ENCODE data around the gene SLC6A18.

SLC6A18 gene

GRCh38 chr5:1204693-1205242 is 20.4 kb upstream of the SLC6A18 start:
- DNase-seq (ENCODE audit: low spot score), result no peak
- TF ChIP-seq, protein P1, sequence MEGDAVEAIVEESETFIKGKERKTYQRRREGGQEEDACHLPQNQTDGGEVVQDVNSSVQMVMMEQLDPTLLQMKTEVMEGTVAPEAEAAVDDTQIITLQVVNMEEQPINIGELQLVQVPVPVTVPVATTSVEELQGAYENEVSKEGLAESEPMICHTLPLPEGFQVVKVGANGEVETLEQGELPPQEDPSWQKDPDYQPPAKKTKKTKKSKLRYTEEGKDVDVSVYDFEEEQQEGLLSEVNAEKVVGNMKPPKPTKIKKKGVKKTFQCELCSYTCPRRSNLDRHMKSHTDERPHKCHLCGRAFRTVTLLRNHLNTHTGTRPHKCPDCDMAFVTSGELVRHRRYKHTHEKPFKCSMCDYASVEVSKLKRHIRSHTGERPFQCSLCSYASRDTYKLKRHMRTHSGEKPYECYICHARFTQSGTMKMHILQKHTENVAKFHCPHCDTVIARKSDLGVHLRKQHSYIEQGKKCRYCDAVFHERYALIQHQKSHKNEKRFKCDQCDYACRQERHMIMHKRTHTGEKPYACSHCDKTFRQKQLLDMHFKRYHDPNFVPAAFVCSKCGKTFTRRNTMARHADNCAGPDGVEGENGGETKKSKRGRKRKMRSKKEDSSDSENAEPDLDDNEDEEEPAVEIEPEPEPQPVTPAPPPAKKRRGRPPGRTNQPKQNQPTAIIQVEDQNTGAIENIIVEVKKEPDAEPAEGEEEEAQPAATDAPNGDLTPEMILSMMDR (IDR thresholded peaks at IDR 0.05; ENCODE audit: extremely low read depth, missing control alignments), result no peak

DNA sequence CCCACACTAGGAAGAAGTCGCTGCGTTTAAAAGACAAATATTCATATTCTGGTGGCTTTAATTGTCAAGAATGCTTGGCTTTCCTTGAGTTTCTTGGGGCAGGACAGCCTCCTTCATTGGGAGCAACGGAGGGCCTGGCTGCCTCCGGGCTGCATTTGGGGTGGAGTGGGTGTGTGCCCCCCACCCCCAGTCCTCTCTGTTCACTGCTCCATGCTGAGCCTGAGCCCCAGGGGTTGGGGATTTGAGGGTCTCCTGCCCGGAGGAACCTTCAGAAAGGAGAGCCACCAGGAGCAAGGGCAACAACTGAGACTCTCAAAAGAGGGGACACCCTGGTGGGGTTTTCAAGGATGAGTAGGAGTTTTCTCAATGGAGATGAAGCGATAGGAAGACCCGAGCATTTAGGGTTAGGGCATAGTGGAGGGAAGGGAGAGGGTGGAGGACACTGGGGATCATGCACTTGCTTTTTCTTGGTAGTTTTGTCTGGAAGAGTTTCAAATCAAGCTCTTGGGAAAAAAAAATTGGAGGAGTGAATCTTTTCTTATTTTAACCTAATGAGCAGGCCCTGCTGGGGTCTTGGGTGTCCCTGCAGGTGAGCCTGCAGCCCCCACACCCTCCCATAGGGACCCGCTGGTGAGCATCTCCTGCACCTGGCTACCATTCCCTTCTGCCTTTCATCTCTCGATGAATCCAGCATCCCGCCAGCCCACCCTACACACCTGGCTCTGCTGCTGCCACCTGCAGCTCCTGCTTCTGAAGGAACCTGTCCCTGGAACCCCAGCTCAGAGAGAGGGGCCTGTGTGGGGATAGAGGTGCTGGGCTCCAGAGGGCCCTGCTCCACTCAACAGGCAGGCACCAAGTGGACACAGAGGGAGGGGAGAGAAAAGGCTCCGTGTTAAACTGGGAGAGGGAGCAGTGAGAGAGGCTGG is 19.7 kb upstream of the SLC6A18 start:
- TF ChIP-seq, protein P1 (IDR thresholded peaks at IDR 0.05; ENCODE audit: extremely low read depth, missing control alignments), result no peak
- DNase-seq (ENCODE audit: low spot score), result no peak

DNA sequence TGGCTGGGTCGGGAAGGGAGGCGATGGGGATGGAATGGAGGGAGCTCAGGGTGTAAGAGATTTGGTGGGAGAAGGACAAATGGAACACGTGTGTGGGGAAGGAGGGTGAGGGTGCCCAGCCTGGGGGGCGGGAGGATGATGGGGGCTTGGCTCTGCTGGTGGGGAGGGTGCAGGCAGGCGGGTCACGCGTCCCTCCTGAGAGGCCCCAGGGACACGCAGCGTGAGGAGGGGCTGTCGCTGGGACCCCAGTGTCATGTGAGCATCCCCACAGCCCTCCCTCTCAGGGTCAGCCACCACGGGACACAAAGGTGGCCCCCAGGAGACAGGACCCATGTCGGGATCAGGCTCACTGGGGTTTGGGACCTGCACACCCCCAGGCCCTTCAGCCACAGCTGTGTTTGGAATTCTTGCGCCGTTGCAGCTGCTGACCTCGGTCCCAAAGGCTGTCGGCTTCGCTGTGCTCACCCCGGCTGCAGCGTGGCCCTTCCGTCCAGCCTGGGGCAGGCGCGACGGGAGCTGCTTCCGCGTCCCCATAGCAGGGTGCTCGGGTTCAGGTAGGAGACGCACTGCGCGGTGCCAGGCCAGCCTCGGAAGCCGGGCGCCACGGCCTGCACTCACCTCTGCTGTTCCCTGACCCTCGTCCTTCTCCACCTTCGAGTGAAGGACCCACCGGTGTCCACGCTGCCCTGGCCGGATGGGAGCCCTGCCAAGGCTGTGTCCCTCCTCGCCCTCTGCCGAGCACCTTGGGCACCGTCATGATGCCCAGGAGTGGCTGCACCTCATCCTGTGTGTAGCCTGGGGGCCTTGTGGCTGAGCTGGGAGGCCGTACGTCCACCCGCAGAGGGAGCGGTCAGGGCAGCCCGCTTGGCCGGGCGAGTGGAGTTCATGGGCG is 18.4 kb upstream of the SLC6A18 start:
- TF ChIP-seq, protein P1 (IDR thresholded peaks at IDR 0.05; ENCODE audit: extremely low read depth, missing control alignments), result no peak
- DNase-seq (ENCODE audit: low spot score), result no peak

DNA sequence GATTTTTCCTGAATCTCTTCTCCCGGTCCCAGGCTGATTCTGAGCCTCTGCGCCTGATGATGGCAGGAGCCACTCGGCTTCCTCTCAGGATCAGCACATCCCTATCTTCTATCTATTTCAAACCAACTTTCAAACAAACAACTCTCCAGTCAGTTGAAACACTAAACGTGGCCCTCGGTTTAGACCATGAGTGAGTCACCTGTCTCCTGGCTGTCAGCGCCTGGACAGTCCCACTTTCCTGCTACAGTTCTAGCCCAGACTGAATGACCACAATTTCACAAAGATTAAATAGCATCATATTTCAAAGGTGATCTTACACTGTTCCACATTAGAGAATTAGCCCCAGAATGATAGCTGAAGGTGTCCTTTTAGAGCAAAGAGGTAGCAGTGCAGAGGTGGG is 17.6 kb upstream of the SLC6A18 start:
- DNase-seq (ENCODE audit: low spot score), result no peak
- TF ChIP-seq, protein P1 (IDR thresholded peaks at IDR 0.05; ENCODE audit: extremely low read depth, missing control alignments), result no peak

GRCh38 chr5:1208221-1208742 is 16.9 kb upstream of the SLC6A18 start:
- no peak for DNase-seq (ENCODE audit: low spot score)
- TF ChIP-seq, protein P1 (IDR thresholded peaks at IDR 0.05; ENCODE audit: extremely low read depth, missing control alignments), result no peak

DNA sequence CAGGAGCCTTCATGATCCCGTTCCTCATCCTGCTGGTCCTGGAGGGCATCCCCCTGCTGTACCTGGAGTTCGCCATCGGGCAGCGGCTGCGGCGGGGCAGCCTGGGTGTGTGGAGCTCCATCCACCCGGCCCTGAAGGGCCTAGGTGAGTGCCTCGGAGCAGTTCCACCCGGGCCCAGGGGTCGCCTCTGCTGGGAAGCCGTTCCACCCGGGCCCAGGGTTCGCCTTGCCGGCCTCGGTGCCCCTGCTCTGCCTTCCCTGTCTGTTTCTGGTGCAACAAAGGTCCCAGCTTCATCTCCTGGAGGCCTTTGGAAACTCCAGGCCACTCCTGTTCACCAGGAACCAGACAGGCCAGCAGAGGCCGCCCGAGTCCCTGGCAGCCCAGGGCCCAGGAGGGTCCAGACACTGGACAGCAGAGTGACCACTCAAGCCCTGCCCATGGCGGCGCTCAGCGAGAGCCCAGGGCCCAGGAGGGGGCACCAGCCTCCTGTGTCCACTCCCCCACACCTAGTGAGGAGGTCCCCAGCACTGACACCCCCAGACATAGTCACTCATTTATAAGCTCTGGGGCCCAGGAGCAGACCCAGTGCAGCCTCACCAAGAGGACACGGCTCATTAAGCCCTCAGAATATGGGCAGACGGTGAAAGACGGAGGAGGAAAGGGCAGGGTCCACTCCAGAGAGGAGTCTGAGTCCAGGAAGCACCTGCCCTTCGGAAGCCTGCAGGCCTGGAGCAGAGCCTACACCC is 16.3 kb upstream of the SLC6A18 start:
- TF ChIP-seq, protein P1 (IDR thresholded peaks at IDR 0.05; ENCODE audit: extremely low read depth, missing control alignments), result no peak
- no peak for DNase-seq (ENCODE audit: low spot score)

Measured in GM20000 (cell line).